ENCODE data around the gene NEXMIF. TPM values are rescaled to one million over a fixed set of nuclear protein-coding genes. Genes with fewer than 3 reads are reported as not detected.
"Not testable (repeated sequence)": the region's sequence is repeated elsewhere in the genome, so short reads cannot be mapped to it uniquely, and the experiment has no call there.

Gene NEXMIF
- total RNA-seq (ENCODE audit: low replicate concordance): 1.1 and 2.8 TPM in 2 replicates

- peak within 1 kb of the TSS; percentile 79 for H3K4me2 ChIP-seq
- Mint-ChIP-seq H3K4me3 (peak within 1 kb of the TSS; percentile 92), H3K27ac (peak within 1 kb of the TSS; percentile 96), H3K36me3 (no peaks in the 10 kb centered on the region), H3K4me1 (no peaks in the 10 kb centered on the region), H3K27me3 (ENCODE audit: insufficient read depth, low read depth) (peaks cover 4% of the 10 kb centered on the region), H3K9me3 (peaks cover 9% of the 10 kb centered on the region)
- peaks cover 37% of the 10 kb centered on the region for H3K27me3 ChIP-seq
- no peak for TF ChIP-seq EZH2phosphoT487 (IDR thresholded peaks at IDR 0.05)
- peak; percentile 29 for TF ChIP-seq CTCF (IDR thresholded peaks at IDR 0.05)
- H3K4me1 ChIP-seq: no peaks in the 10 kb centered on the region
- no peaks in the 10 kb centered on the region for H3K79me2 ChIP-seq (ENCODE audit: low read depth)
- H3K36me3 ChIP-seq: no peaks in the 10 kb centered on the region
- DNase-seq (ENCODE audit: low spot score): peak; percentile 81
- peak within 1 kb of the TSS; percentile 97 for H2AFZ ChIP-seq (replicated peaks)
- no peak within 1 kb of the TSS for H3K27ac ChIP-seq
- peak within 1 kb of the TSS; percentile 62 for H3K4me3 ChIP-seq
- H4K20me1 ChIP-seq (ENCODE audit: low read depth): no peaks in the 10 kb centered on the region
- H3K9ac ChIP-seq: no peak within 1 kb of the TSS
- peaks cover 15% of the 10 kb centered on the region for H3F3A ChIP-seq (ENCODE audit: low read depth)
- no peaks in the 10 kb centered on the region for H3K9me3 ChIP-seq (ENCODE audit: low read depth)
Observed at GRCh38 chrX:74925225-74926088, at the start of gene NEXMIF. Gene NEXMIF (minus strand): TSS chrX:74925452.

GRCh38 chrX:74961962-74962361 lies 36.7 kb upstream of the NEXMIF start:
- not testable (repeated sequence) for DNase-seq (ENCODE audit: low spot score); H3K27ac ChIP-seq; H3K27me3 Mint-ChIP-seq (ENCODE audit: insufficient read depth, low read depth); H3K4me3 Mint-ChIP-seq; H3K9me3 ChIP-seq (ENCODE audit: low read depth); H3K36me3 ChIP-seq; H3K4me2 ChIP-seq; H3K4me1 Mint-ChIP-seq; H3K4me3 ChIP-seq; H3K9ac ChIP-seq; H3F3A ChIP-seq (ENCODE audit: low read depth); H3K36me3 Mint-ChIP-seq; H2AFZ ChIP-seq (replicated peaks); H3K27me3 ChIP-seq; H3K27ac Mint-ChIP-seq; H4K20me1 ChIP-seq (ENCODE audit: low read depth); H3K4me1 ChIP-seq; H3K79me2 ChIP-seq (ENCODE audit: low read depth); H3K9me3 Mint-ChIP-seq

GRCh38 chrX:74949717-74950116 lies 24.5 kb upstream of the NEXMIF start:
- Histone ChIP-seq H3K4me3 (no peak overlapping the region), H4K20me1 (ENCODE audit: low read depth) (no peaks in the 10 kb centered on the region), H2AFZ (replicated peaks) (no peak overlapping the region), H3K36me3 (no peaks in the 10 kb centered on the region), H3K9me3 (ENCODE audit: low read depth) (peaks cover 4% of the 10 kb centered on the region), H3K4me2 (no peak overlapping the region), H3K79me2 (ENCODE audit: low read depth) (no peaks in the 10 kb centered on the region), H3K27me3 (no peaks in the 10 kb centered on the region), H3K27ac (no peak overlapping the region), H3K4me1 (no peaks in the 10 kb centered on the region), H3K9ac (no peak overlapping the region), H3F3A (ENCODE audit: low read depth) (no peaks in the 10 kb centered on the region)
- no peaks in the 10 kb centered on the region for H3K36me3 Mint-ChIP-seq
- no peak overlapping the region for H3K27ac Mint-ChIP-seq
- no peak for DNase-seq (ENCODE audit: low spot score)
- H3K27me3 Mint-ChIP-seq (ENCODE audit: insufficient read depth, low read depth): no peaks in the 10 kb centered on the region
- no peaks in the 10 kb centered on the region for H3K4me1 Mint-ChIP-seq
- TF ChIP-seq EZH2 (IDR thresholded peaks at IDR 0.05) (no peak), CTCF (IDR thresholded peaks at IDR 0.05) (no peak), EZH2phosphoT487 (IDR thresholded peaks at IDR 0.05) (no peak)
- no peak overlapping the region for H3K4me3 Mint-ChIP-seq
- H3K9me3 Mint-ChIP-seq: peaks cover 6% of the 10 kb centered on the region

GRCh38 chrX:74940414-74940813 lies 15.2 kb upstream of the NEXMIF start:
- no peaks in the 10 kb centered on the region for H3K79me2 ChIP-seq (ENCODE audit: low read depth)
- peaks cover 25% of the 10 kb centered on the region for H3K9me3 ChIP-seq (ENCODE audit: low read depth)
- Mint-ChIP-seq H3K9me3 (peaks cover 12% of the 10 kb centered on the region), H3K4me1 (no peaks in the 10 kb centered on the region), H3K4me3 (no peak overlapping the region), H3K27ac (no peak overlapping the region), H3K27me3 (ENCODE audit: insufficient read depth, low read depth) (no peaks in the 10 kb centered on the region), H3K36me3 (no peaks in the 10 kb centered on the region)
- H3K4me2 ChIP-seq: no peak overlapping the region
- H3K4me1 ChIP-seq: no peaks in the 10 kb centered on the region
- DNase-seq (ENCODE audit: low spot score): no peak
- H3K4me3 ChIP-seq: no peak overlapping the region
- no peak overlapping the region for H2AFZ ChIP-seq (replicated peaks)
- no peaks in the 10 kb centered on the region for H3K36me3 ChIP-seq
- TF ChIP-seq CTCF (IDR thresholded peaks at IDR 0.05) (no peak), EZH2phosphoT487 (IDR thresholded peaks at IDR 0.05) (no peak), EZH2 (IDR thresholded peaks at IDR 0.05) (no peak)
- no peaks in the 10 kb centered on the region for H3F3A ChIP-seq (ENCODE audit: low read depth)
- no peaks in the 10 kb centered on the region for H4K20me1 ChIP-seq (ENCODE audit: low read depth)
- H3K9ac ChIP-seq: no peak overlapping the region
- H3K27ac ChIP-seq: no peak overlapping the region
- H3K27me3 ChIP-seq: no peaks in the 10 kb centered on the region

All from neural progenitor cell (in vitro differentiated cells).